ENCODE results near the gene PKHD1. TPM values are rescaled to one million over a fixed set of nuclear protein-coding genes. Genes with fewer than 3 reads are reported as not detected.

Gene PKHD1
- total and polyA plus RNA-seq, 2 of the 8 experiments (the other 6 are each of a cell fraction or from before 2014, with no cell fraction given) = 0.06 to 0.09 TPM

DNA sequence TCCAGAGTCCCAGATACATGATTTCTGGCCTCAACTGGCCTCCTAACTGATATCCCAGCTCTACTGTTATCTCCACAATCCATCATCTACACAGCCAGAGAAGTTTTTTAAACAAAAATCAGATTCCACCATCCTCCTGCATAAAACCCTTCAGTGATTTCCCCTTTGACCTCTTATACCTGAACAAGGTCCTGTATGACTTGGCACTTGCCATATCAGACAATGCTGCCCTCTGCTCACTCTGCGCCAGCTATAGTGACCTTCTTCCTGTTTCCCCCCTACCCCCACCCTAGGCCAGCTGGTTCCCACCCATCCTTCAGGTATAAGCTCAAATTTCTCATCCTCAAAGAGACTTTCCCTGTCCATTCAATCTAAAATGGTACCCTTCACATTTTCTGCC lies 322.2 kb downstream of the PKHD1 start:
- Histone ChIP-seq H4K8ac (ENCODE audit: extremely low read depth, insufficient read depth, low read length) (no peak overlapping the region), H2AFZ (ENCODE audit: low read length) (no peak overlapping the region), H3K23ac (ENCODE audit: insufficient read length) (no peak overlapping the region), H3K23me2 (ENCODE audit: low read depth, low read length) (no peaks in the 10 kb centered on the region), H3K4ac (replicated peaks; ENCODE audit: insufficient read length, low read depth, low read length) (no peak overlapping the region), H3K4me3 (ENCODE audit: extremely low read depth in 1 of 4, insufficient read depth in 2 of 4, low read depth in 3 of 4, low read length in 4 of 4) (no peak overlapping the region), H3K9ac (replicated peaks in 1 of 4; ENCODE audit: extremely low read depth in 1 of 4, low read depth in 3 of 4, low read length in 3 of 4) (no peak overlapping the region), H4K20me1 (replicated peaks in 1 of 2; ENCODE audit: control insufficient read depth in 1 of 2, insufficient read depth in 2 of 2, low read length in 2 of 2) (no peaks in the 10 kb centered on the region), H2BK15ac (ENCODE audit: low read length) (no peak overlapping the region), H2BK120ac (replicated peaks; ENCODE audit: low read depth, low read length) (no peak overlapping the region), H3K14ac (ENCODE audit: insufficient read length) (no peak overlapping the region), H3K9me3 (ENCODE audit: insufficient read depth in 2 of 2, low read depth in 1 of 2, low read length in 1 of 2) (no peaks in the 10 kb centered on the region), H3K79me2 (ENCODE audit: control insufficient read depth in 1 of 2, insufficient read depth in 2 of 2, low read length in 2 of 2) (no peaks in the 10 kb centered on the region), H3K27me3 (replicated peaks in 1 of 4; ENCODE audit: control insufficient read depth in 3 of 4, extremely low read depth in 1 of 4, insufficient read depth in 3 of 4, low read length in 3 of 4) (no peaks in the 10 kb centered on the region), H3K4me1 (replicated peaks in 1 of 4; ENCODE audit: control insufficient read depth in 3 of 4, insufficient read depth in 4 of 4, low read length in 3 of 4) (no peaks in the 10 kb centered on the region), H3K4me2 (ENCODE audit: insufficient read depth in 1 of 2, low read depth in 2 of 2, low read length in 2 of 2) (no peak overlapping the region), H3K79me1 (ENCODE audit: low read depth, low read length) (no peaks in the 10 kb centered on the region), H3K27ac (ENCODE audit: low read depth, low read length) (no peak overlapping the region), H3K36me3 (ENCODE audit: control insufficient read depth in 2 of 4, insufficient read depth in 4 of 4, low read length in 3 of 4) (no peaks in the 10 kb centered on the region), H3K18ac (ENCODE audit: extremely low read depth, low read length) (no peak overlapping the region), H2BK5ac (ENCODE audit: low read depth, low read length) (no peak overlapping the region), H2BK12ac (ENCODE audit: low read depth, low read length) (no peak overlapping the region), H3K56ac (replicated peaks; ENCODE audit: insufficient read length, low read depth, low read length) (no peak overlapping the region), H2AK5ac (ENCODE audit: low read depth, low read length) (no peak overlapping the region), H2BK20ac (ENCODE audit: low read length) (no peak overlapping the region), H4K5ac (ENCODE audit: insufficient read length, low read depth, low read length) (no peak overlapping the region), H4K91ac (replicated peaks; ENCODE audit: insufficient read length, low read length) (no peak overlapping the region)
- CTCF ChIA-PET (ENCODE audit: partially characterized antibody) = interaction anchor here (1.8 kb wide), 1 partner anchor 11 kb away, joined by 7 read pairs; no protein-coding TSS in a partner anchor
- POLR2A ChIA-PET (ENCODE audit: partially characterized antibody) = no interaction called here
- FAIRE-seq (no peak), DNase-seq (ENCODE audit: low read depth in 1 of 2, low spot score in 2 of 2) (no peak)
- WGBS, 2 experiments (ENCODE audit: extremely low coverage in 1 of 2, insufficient coverage in 1 of 2, insufficient read length in 1 of 2, insufficient replicate concordance in 2 of 2, low coverage in 1 of 2, low lambda C conversion rate in 2 of 2, missing lambda C conversion rate in 1 of 2) = 88% methylated on average over 1 of the region's 1 CpG; no CpG with 5 or more reads in 1 of the 2 experiments
- TF ChIP-seq RXRA (IDR thresholded peaks at IDR 0.05; ENCODE audit: insufficient read depth, low read depth, low read length) = no peak
- no peak for TF ChIP-seq KDM4A (IDR thresholded peaks at IDR 0.05; ENCODE audit: low read depth, low read length, severe bottlenecking)
- no peak for TF ChIP-seq TAF1 (IDR thresholded peaks at IDR 0.05; ENCODE audit: low read depth, low read length)
- TF ChIP-seq GTF2F1 (IDR thresholded peaks at IDR 0.05; ENCODE audit: borderline replicate concordance, low read depth, low read length) = no peak
- TF ChIP-seq CEBPB (IDR thresholded peaks at IDR 0.05; ENCODE audit: low read depth, low read length) = no peak
- no peak for TF ChIP-seq SRF (IDR thresholded peaks at IDR 0.05; ENCODE audit: low read depth, low read length)
- TF ChIP-seq CBX8 (IDR thresholded peaks at IDR 0.05; ENCODE audit: borderline replicate concordance, low read depth, low read length) = no peak
- TF ChIP-seq CHD1 (IDR thresholded peaks at IDR 0.05; ENCODE audit: low read depth, low read length) = no peak
- TF ChIP-seq RAD21 (IDR thresholded peaks at IDR 0.05 in 1 of 2, conservative IDR thresholded peaks at IDR 0.05 in 1 of 2; ENCODE audit: low read depth in 2 of 2, low read length in 2 of 2) = no peak

All from H1 (cell line).